HG02938 (cell line): ENCODE measurements around the gene SAMM50.
A peak's percentile ranks its signal among the peaks of the same experiment; 100 is the strongest.

Source experiments
- ATAC-seq: cut with Tn5 transposase; IDR thresholded peaks from one replicate; pipeline ENCODE4 v1.9.1; 2021; ENCODE audit warnings: mild to moderate bottlenecking, moderate library complexity; ENCODE audit not compliant: unreplicated experiment

SAMM50 gene

DNA sequence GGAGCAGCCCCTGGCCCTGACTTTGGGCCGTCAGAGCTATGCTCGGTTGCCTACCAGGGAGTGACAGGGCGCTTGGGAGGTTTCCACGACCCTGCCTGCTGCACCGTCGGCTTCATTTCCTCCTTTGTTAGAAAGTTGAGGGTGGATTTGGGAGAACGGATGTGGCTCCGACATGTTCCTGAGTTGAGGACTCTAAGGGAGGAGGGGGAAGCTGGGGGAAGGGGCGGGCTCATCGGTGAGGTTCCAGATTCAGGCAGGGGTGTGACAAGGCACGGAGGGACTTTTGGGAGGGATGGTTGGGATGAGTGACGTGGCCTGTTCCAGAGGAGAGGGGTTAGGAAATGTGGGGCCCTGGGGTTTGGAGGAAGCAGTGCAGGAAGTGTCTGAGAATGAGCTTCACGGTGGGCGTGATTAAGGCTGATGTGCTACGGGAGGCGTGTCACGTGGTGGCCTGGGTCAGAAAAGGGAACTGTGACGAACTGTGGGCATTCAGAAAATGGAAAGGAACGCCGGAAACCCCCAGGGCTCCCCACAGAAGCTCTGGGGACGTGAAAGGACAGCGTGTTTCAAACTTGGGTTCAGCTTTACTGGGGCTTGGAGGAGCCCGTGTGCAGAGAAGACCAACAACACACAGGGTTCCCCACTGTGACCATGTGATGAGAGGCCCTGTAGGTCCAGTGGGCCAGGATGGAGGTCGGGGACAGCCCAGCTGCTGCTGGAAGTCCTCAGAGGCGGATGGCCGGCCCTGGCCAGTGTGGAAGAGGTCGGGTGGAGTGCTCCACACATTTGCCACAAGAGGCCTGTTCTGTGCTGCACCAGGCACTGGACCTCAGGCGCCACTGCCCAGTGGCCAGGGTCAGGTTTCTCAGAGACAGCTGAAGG lies 71.6 kb downstream of the SAMM50 start:
- ATAC-seq = peak; percentile 69

DNA sequence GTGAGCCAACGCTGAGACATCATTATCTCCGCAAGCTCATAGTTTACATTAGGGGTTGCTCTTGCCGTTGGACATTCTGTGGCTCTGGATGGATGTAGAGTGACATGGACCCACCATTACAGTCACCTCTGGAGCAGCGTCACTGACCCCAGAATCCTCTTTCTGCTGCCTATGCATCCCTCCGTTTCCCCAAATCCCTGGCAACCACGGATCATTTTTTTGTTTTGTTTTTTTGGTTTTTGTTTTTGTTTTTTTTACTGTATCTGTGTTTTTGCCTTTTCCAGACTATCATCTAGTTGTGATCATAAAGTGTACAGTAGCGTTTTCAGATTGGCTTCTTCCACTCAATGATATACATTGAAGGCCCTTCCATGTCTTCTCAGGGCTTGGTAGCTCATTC lies 72.8 kb downstream of the SAMM50 start:
- no peak for ATAC-seq

DNA sequence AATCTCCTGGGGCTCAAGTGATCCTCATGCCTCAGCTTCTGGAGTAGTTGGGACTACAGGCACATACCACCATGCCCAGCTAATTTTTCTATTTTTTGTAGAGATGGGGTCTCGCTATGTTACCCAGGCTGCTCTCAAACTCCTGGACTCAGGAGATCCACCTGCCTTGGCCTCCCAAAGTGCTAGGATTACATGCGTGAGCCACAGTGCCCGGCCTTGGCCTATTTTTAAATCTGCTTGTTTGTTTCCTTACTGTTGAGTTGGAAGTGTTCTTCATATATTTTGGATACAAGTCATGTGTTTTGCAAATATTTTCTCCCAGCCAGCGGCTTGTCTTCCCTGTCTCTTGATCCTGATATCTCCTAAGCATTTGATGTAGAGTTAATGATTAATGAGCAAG lies 73.8 kb downstream of the SAMM50 start:
- ATAC-seq = no peak

DNA sequence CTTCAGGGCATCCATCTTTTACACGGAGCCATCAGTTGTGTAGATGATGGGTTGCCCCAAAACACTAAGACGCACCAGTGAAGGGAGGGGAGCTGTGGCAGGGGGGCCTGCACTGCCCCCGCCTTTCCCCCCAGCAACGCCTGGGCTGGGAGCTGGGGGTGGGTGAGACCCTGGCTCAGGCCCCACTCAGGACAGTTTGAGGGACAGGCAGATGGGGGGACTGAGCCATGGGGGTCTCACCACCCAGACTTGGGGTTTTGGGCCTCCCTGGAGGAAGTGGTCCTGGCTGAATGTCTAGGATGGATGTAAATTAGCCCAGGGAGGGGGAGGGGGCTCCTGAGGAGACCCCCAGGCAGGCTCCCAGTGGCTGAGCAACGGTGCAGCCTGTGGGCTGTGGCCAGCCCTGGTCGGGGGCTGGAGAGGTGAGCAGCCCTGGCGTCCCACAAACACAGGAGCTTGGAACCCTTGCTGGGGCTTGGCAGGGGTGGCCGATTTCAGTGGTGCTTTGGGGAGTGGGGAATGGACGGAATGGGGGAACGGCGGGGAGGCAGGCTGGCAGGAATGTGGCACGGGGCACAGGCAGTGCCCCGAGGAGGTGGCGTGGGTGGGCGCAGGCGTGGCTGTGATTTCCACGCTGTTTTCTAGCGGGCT lies 74.9 kb downstream of the SAMM50 start:
- no peak for ATAC-seq

DNA sequence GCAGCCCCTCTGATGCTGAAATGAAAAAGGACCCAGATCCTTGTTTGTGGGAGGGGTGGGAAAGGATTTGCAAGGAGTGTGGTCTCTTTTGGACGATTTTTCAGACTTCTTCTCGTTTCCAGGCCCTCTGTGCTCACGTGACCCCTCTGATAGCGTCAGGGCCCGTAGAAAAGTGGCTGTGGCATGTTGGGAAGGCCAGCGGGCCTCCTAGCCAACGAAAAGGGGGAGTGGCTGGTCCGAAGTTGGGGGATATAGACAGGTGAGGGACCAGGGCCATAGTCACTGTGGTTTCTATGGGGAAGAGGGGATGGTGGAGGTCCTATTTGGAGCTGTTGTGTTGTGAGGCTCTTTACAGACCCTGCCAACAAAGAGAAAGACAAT lies 75.5 kb downstream of the SAMM50 start:
- no peak for ATAC-seq

DNA sequence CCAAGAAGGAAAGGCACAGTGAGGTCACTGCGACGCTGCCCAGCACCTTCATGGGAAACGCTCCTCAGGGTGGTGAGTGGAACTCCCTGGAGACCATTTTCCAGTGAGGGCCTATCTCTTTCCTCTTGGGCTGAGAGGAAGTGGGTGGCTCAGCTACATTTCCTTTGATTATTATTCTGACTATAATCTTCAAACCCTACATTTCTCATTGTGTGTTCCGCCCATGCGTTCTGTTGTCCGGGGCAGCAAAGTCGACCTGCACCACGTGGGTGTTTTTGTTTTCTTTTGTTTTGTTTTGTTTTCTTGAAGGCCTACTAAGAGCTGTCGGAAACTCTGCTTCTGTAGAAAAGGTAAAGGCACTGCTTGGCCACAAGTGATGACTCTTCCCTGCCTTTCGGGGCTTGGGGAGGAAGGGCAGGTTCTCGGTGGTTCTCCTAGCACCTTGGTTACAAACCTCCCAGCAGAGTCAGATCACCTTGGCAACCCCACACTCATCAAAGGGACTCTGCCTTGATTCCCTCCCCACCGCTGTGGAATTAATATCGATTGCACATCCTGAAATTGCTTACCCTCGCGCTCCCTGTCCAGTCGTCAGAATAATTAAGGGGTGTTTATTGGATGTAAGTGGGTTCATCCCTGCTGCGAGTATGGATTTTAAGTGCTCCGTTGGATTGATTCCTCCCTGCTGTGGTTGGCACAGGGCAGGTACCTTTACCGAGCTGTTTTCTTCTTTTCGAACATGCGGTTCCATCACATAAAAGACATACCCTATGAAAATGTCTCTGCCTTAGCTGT lies 76.1 kb downstream of the SAMM50 start:
- ATAC-seq = no peak

DNA sequence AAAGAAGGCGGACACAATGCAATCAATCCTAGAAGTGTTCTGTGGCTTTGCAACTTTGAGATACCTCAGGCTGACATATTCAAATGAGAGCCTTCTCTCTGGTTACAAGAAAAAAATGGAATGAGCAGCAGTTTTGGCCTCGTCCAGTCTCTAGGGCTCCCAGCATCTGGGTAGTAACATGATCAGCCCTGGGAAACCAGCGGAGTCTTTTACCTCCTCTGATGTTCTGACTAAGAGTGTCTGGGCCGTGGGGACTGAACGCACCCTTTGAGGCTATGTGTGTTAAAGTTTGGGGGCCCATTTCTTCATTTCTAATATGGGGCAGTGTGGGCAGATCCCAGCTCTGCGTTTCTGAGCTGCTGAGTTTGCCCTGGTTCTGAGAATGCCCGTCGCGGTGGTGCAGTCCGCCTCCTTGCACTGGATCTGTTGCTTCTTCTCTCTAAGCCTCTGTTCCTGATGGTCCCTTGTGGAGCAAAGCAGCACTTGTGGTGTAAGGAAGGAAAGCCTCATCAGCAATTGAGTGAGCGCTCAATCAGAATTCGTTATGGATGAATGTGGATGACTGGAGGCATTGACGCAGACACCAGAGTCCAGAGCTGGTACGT lies 77.0 kb downstream of the SAMM50 start:
- ATAC-seq = no peak

DNA sequence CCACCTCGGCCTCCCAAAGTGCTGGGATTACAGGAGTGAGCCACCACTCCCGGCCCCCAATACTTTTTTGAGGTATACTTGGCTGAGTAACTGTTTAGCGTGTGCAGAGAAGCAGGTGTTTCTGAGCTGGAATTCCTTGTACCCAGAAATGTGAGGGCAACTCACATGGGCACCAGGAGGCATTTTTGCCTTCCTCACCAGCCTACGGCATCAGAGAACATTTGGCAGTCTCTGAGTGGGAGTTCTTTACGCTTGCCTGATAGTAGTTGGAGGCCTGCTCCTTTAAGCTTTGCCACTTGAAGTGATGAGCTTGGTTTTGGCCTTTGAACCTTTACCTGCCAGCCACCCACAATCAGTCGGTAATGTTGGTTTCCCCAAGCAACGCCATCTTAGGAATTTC lies 78.0 kb downstream of the SAMM50 start:
- ATAC-seq = no peak

DNA sequence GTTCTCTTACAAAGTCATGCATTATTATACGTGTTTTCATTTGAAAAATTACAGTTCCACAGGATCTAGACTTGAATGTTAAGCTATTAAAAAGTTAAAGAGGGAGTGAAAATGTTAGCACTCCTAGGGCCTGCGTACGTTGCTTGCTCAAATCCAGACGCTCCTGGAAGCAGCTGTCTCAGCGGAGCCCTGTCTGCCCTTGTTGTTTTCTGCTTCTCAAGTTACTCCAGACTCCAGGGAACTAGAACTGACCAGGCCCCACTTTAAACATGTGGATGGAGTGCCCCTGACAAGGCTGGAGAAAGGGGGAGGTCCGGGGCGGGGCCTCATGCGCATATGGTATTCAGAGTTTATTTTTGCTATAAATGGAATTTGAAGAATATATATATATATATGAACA lies 78.5 kb downstream of the SAMM50 start:
- no peak for ATAC-seq

DNA sequence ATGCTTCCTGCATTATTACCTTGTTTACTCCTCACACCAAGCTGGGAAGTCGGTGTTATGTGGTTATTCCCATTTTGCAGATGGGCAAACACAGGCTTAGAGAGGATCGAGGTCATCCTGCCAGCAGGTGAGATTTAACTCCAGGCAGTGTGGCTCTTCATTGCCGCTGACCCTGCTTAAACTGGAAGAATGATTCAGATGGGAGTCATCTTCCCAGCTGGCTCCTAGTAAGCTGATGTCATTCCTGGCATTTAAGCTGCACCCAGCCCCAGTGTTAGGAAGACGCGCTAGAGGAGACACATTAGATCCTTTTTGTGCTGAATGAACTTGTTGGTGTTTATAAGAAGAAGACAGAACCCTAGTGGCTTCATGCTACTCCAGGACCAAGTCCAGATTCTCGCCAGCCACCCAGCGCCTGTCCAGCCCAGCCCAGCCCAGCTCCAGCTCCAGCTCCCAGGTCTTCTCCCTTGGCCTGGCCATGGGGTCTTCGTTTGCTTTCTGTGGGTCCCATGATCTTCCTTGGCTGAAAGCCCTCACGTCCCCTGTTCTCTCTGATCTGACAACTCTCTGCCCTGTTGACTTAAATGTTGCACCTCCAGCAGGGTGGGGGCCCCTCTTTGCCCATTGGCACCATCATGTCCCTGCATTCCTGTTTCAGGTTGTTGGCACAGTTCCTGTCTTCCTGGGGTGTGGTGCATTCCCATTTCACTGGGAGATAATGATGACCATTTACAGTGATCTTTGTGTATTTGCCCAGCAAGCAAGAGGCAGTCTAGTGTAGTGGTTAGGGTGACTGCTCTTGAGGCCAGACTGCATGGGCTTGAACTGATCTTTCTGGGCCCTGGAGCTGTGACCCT lies 82.5 kb downstream of the SAMM50 start:
- ATAC-seq = no peak

DNA sequence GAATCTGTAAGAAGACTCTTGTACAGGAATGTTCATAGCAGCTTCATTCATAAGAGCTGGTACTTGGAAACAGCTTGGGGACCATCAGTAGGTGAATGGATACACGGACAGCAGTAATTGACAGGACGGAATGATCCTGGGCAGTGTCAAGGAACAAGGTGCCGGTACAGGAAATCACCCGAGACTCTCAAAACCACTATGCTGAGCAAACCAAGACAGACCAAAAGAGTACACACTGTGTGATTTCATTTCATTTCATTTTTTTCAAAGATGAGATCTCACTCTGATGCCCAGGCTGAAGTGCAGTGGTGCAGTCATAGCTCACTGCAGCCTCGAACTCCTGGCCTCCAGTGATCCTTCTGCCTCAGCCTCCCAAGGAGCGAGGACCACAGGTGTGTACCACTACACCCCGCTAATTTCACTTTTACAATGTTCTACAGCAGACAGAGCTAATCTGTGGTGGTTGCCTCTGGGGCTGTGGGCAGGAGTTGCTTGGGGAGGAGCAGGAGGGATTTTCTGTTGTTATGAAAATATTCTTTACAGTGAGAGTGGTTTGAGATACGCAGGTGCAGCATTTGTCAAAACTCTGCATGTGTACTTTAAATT lies 84.4 kb downstream of the SAMM50 start:
- no peak for ATAC-seq

DNA sequence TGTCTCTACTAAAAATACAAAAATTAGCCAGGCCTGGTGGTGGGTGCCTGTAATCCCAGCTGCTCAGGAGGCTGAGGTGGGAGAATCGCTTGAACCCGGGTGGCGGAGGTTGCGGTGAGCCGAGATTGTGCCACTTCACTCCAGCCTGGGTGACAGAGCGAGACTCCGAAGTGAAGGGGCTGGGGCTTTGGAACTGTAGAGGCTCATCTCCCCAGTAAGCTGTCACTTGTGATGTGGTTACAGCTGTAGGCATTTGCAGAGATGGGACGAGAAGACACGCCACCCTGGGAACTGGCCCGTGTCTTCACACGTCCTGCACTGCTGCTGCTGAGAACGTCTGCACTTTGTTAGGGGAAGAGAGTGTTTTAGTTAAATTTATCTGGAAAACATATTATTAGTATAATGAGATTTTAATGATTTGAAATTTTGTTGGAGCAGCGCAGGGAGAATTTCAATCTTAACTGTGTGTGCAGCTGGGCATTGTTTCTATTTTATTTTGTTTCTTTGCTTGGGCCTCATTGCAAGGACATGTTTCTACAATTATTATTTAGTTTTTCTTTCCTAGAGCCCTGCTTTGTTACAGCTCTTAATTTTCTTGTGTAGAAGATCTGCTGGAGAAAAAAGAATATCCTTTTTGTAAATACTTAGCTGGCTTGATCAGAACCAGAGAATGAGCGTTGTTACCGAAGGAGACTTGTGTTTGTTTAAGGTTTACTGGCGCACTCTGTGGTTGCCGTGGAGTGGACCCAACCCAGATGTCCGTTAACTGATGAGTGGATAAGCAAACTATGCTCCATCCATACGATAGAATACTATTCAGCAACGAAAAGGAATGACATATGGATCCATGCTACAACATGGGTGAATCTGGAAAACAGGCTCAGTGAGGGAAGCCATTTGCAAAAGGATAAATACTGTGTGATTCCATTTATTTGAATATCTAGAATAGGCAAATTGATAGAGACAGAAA lies 87.3 kb downstream of the SAMM50 start:
- ATAC-seq = peak; percentile 43

DNA sequence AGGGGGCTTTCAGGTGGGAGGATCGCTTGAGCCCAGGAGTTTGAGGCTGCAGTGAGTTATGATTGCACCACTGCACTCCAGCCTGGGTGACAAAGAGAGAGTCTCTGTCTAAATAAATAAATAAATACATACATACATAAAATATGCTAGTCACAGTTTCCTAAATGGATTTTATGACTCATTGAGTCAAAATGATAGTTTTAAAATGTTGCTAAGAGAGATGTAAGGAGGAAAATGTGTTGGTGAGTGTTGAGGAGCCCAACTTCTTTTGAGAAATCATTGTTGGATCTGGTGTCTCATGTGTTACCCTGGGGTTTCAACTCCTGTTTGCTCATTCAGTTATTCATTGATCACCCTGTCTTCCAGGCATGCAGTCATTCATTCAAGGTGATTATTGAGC lies 89.9 kb downstream of the SAMM50 start:
- no peak for ATAC-seq
